GM21723 (cell line): Measurements from ENCODE around the gene RPL3.
A peak's percentile ranks its signal among the peaks of the same experiment; 100 is the strongest.
"Not testable (repeated sequence)": the region's sequence is repeated elsewhere in the genome, so short reads cannot be mapped to it uniquely, and the experiment has no call there.

Experiments used
- ATAC-seq: cut with Tn5 transposase; IDR thresholded peaks from one replicate; pipeline ENCODE4 v1.9.1; 2021; ENCODE audit warnings: mild to moderate bottlenecking, moderate library complexity; ENCODE audit not compliant: unreplicated experiment

The RPL3 gene

DNA sequence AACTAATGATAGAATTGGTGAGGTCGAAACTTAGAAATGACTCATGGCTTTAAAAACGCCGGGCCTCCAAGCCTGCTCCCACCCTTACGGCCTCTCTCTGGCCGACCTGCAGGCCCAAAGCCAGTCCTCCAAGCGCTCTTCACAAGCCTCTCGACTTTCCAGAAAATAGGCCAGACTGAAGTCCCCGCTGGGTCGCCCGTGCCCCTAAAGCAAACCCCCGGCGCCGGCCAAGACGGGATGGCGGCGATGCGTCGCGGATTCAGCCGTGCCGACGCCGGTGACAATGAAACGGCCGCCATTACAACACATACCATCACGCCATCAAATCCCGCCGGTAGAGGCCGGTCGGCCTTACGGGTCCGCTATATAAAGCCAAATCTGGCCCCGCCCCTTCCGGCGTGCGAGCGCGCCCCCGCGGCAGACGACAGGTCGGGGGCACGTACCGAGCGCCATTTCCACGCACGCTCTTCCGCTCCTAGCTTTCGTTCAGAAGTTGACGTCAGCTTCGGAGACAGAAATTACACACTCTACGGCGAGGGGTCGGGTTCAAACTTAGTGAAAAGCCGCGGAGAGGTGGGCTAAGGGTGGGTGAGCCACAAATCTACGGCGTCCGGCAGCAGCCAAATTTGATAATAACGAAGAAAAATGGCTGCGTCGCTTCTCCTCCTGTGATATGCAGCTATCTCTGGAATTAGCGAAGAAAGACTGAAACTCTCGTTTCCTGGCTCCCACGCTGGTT, at the start of gene RPL3:
Gene RPL3, minus strand, starts transcription at position 340 of the 739 bp plus-strand sequence. Its CDS starts 26 bp downstream, at position 314.
- peak; percentile 75 for ATAC-seq

GRCh38 chr22:39369186-39369585, 49.8 kb upstream of the RPL3 start:
- no peak for ATAC-seq

GRCh38 chr22:39368461-39368911, 49.1 kb upstream of the RPL3 start:
- ATAC-seq, result no peak

DNA sequence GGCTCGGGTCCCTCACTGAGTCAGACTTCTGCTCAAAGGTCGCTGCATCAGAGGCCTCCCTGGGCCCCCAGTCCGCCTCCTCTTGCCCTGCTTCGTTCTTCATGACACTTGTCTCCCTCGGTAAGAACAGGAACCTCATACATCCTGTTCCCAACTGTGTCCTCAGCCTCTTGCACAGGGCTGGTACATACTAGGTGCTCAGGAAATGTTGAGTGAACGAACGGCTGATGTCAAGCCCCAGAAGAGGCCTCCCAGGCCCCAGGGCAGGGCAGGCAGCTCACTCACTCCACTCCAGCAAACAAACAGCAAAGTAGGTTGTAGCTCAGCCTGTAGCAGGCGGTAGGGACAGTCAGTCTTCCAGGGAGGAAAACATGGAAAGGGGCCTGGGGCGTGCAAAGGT, 47.6 kb upstream of the RPL3 start:
- no peak for ATAC-seq

DNA sequence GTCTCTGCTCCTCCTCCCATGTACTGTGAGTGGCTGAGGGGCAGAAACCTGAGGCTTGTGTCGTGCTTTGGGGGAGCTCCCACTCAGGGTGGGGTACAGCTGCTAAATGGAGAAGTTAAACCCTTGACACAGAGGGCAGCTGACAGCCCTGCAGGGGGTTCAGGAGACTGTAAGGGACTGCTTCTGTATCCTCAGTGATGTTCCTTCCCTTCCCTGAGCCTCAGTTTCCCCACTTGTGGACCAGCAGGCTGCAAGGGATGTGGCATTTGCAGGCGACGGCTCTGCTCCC, 46.0 kb upstream of the RPL3 start:
- no peak for ATAC-seq

GRCh38 chr22:39364714-39365491, 45.5 kb upstream of the RPL3 start:
- ATAC-seq, result no peak

DNA sequence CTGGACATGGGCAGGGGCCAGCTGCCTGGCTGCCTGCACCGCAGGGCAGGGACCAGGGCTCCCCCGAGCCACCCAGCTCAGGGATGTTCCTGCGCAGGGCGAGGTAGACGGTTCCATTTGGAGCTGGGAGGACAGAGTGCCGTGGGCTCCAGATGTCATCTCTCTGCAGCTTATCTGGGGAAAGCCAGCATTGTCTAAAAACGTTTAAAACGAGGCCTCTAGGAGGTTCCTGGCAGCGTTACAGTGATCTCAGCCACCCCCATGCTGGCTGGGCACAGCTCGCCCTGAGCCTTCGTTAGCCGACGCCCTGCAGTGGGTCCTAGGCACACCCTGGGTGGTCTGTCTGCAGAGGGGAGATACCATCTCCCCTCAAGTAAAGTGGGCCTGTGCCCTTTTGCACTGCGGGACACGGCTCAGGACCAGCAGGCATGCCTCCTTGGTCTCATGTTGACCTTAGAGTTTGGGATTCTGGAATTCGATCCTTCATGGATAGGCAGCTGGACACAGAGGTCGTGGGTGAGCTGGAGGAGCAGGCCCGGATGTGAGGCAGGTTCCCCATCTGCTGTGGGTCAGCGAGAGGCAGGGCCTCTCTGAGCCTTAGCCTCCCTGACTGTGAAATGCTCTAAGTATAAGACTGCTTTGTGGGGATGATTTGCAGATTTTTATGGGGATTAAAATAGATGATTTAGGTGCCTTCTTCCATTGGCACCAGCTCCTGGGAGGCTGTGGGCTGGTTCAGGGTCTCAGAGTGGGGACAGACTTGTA, 44.5 kb upstream of the RPL3 start:
- ATAC-seq, result no peak

GRCh38 chr22:39362932-39363331, 43.5 kb upstream of the RPL3 start:
- ATAC-seq, result no peak

- no peak for ATAC-seq
Measured at GRCh38 chr22:39362271-39362670, 42.8 kb upstream of the RPL3 start.

- ATAC-seq, result no peak
Measured at GRCh38 chr22:39361496-39361895, 42.1 kb upstream of the RPL3 start.

DNA sequence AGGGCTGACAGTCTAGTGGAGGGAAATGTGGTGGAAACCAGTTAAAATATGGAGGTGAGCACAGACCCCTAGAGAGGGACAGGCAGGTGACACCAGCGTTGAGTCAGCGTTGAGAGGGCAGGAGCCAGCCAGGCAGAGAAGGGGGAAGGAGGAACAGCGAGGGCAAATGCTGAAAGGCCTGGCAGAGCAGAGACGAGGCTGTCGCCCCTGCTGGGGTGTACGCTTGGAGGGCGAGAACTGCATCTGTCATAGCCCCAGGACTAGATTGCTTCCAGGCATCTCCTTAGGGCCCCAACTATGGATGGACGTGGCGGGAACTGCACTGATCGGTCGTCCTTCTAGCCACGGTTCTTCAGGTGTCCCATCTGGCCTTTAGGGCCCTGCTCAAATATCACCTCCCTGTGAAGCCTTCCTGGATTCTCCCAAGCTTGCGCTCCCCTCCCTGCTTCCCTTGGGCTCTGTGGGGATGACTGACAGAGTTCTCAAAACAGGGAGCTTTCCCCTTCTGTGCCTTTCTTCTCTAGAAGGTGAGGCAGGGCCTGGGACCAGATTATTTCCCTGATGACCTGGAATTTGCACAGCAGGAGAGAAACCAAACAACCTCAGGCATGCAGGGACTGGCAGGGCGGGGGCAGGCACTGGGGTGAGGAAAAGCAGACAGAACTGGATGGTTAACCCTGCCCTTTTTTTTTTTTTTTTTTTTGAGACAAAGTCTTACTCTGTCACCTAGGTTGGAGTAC, 41.4 kb upstream of the RPL3 start:
- no peak for ATAC-seq

- ATAC-seq, result no peak
Measured at GRCh38 chr22:39360242-39360641, 40.8 kb upstream of the RPL3 start.

GRCh38 chr22:39359659-39360195, 40.3 kb upstream of the RPL3 start:
- no peak for ATAC-seq

DNA sequence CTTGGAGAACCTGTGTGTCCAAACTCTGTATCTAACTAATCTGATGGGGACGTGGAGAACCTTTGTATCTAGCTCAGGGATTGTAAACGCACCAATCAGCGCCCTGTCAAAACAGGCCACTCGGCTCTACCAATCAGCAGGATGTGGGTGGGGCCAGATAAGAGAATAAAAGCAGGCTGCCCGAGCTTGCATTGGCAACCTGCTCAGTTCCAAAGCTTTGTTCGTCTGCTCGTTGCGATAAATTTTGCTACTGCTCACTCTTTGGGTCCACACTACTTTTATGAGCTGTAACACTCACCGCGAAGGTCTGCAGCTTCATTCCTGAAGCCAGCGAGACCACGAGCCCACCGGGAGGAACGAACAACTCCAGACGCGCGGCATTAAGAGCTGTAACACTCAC, 38.8 kb upstream of the RPL3 start:
- ATAC-seq, result not testable (repeated sequence)

GRCh38 chr22:39357110-39358108, 38.0 kb upstream of the RPL3 start:
- ATAC-seq, result not testable (repeated sequence)

- ATAC-seq, result no peak
Measured at GRCh38 chr22:39356464-39356863, 37.0 kb upstream of the RPL3 start.

DNA sequence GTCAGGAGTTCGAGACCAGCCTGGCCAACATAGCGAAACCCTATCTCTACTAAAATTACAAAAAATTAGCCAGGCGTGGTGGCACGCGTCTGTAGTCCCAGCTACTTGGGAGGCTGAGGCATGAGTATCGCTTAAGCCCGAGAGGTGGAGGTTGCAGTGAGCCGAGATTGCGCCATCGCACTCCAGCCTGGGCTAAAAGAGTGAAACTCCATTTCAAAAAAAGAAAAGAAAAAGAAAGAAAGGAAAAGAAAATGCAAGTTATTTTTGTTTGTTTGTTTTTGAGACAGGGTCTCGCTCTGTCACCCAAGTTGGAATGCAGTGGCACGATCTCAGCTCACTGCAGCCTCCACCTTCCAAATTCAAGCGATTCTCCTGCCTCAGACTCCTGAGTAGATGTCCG, 36.4 kb upstream of the RPL3 start:
- ATAC-seq, result not testable (repeated sequence)

DNA sequence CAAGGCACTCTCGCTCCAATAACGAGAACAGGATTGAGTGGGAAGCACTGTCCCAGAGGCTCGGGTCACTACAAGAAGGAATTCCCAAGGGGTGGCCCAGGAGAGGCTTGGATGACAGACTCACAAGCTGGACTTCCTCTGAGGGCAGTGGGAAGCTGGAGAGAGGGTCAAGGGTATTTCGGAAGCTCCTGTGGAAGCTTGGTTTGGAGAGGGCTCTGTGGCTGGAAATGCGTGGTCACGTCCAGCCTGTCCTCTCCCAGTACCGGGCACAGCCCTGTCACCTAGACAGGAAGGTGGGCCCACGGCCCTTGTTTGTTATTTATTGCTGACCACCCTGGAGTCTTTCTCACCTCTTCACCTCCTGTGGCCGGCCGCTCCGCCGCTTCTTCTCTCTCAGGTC, 35.7 kb upstream of the RPL3 start:
- no peak for ATAC-seq

DNA sequence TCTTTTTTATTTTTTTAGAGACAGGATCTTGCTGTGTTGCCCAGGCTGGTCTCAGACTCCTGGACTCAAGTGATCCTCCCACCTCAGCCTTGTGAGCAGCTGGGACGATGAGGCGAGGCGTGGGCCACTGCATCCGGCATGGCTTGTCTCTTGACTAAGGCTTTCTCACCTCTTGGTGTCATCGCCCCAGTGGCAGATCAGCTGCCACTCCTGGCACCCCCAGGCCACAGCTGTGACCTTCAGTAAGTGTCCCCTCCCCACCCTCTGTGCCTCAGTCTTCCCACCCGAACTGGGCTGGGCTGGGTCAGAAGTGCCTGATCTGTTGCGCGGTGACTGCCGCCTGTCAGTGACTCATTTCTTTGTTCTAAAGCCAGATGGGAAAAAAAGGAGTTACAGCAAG, 33.9 kb upstream of the RPL3 start:
- no peak for ATAC-seq
